Body of pancreas (tissue), 4 donors: ENCODE measurements around the gene PRR23A.

Experiments
- POLR2A ChIP-seq, 3 donors: fragments of 450-650 bp; IDR thresholded peaks; one replicate each; pipeline ENCODE4 v1.6.1; 2016; ENCODE audit warnings: antibody characterized with exemption in 3 of 3, mild to moderate bottlenecking in 2 of 3
- TF ChIP-seq, protein P1 (sequence below), 7 experiments: fragments of 450-650 bp in 4 of 7; fragments of 200-600 bp in 3 of 7; sonication (generic) in 3 of 7; IDR thresholded peaks; one replicate each; pipeline ENCODE4 v1.5.1; 2016 to 2019; ENCODE audit warnings: antibody characterized with exemption in 7 of 7

DNA sequence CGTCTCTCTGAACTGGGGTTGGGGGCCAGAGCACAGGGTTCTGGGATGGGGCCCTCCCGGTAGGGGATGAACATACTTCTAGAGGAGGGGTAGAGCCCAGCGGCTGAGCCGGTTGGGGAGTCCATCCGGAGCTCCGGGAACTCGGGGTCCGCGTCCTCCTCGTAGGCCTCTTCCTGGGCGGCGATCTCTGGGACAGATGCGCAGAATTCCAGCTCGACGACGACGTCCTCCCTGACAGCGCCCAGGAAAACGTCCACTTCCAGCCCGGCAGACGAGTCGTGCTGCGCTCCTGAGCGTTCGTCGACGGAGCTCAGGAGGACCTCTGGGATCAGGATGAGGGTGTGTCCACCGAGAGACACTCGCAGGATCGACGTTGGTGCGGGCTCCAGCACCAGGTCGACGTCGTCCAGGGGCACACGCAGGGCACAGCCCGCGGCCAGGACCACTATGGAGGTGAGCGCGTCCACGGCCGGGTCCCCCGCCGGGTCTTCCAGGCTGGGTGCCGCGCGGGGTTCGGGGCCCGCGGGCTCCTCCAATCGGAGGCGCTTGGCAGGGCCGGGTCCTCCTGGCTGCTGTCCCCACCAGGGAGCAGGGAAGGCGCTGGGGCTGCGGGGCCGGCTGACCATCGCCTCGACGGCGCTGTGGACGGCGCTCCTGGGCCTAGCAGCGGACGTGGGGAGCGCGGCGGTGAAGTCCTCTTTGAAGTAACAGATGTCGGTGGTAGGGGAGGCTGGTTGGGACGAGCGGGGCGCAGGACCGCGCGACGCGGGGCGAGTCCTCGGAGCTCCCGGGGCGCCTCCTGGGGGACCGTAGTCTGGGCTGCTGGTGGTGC lies 14.2 kb upstream of the PRR23A start:
- TF ChIP-seq, protein P1, sequence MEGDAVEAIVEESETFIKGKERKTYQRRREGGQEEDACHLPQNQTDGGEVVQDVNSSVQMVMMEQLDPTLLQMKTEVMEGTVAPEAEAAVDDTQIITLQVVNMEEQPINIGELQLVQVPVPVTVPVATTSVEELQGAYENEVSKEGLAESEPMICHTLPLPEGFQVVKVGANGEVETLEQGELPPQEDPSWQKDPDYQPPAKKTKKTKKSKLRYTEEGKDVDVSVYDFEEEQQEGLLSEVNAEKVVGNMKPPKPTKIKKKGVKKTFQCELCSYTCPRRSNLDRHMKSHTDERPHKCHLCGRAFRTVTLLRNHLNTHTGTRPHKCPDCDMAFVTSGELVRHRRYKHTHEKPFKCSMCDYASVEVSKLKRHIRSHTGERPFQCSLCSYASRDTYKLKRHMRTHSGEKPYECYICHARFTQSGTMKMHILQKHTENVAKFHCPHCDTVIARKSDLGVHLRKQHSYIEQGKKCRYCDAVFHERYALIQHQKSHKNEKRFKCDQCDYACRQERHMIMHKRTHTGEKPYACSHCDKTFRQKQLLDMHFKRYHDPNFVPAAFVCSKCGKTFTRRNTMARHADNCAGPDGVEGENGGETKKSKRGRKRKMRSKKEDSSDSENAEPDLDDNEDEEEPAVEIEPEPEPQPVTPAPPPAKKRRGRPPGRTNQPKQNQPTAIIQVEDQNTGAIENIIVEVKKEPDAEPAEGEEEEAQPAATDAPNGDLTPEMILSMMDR (IDR thresholded peaks at IDR 0.05) = no peak
- TF ChIP-seq POLR2A (IDR thresholded peaks at IDR 0.05) = no peak
